ENCODE data around the gene NUDT12.

DNA sequence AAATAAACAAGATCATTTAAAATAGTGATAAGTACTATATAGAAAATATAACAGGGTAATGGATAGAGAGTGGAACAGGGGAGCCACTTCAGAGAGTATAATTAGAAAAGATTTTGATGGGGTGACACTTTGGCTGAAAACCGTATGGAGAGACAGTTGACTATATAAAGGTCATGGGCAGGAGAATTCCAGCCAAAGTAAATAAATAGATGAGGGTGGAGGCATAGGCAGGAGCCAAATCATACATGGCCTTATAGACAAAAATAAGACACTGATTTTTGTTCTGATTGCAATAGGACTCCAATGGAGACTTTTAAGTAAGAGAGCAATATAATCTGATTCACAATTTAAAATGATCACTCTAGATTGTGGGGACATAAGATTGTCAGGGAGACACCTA is 37.5 kb upstream of the NUDT12 start:
- TF ChIP-seq, protein P1, sequence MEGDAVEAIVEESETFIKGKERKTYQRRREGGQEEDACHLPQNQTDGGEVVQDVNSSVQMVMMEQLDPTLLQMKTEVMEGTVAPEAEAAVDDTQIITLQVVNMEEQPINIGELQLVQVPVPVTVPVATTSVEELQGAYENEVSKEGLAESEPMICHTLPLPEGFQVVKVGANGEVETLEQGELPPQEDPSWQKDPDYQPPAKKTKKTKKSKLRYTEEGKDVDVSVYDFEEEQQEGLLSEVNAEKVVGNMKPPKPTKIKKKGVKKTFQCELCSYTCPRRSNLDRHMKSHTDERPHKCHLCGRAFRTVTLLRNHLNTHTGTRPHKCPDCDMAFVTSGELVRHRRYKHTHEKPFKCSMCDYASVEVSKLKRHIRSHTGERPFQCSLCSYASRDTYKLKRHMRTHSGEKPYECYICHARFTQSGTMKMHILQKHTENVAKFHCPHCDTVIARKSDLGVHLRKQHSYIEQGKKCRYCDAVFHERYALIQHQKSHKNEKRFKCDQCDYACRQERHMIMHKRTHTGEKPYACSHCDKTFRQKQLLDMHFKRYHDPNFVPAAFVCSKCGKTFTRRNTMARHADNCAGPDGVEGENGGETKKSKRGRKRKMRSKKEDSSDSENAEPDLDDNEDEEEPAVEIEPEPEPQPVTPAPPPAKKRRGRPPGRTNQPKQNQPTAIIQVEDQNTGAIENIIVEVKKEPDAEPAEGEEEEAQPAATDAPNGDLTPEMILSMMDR (IDR thresholded peaks at IDR 0.05) = no peak
- TF ChIP-seq EZH2phosphoT487 (IDR thresholded peaks at IDR 0.05) (no peak), EZH2 (IDR thresholded peaks at IDR 0.05) (no peak)
